ENCODE results near the gene OR2V2.

Gene OR2V2

GRCh38 chr5:181194489-181195248, 47.3 kb downstream of the OR2V2 start:
- TF ChIP-seq CTCF (IDR thresholded peaks at IDR 0.05; ENCODE audit: insufficient read depth, low read length, missing control alignments) = no peak
- ChIA-PET POLR2A (no interaction called here), CTCF (interaction anchor here (1.1 to 2.0 kb wide), 3 partner anchors 9 to 12 kb away, joined by 3 to 8 read pairs (median 3); partner anchors contain the start of gene TRIM7)
- no peak overlapping the region for H3K4me3 ChIP-seq (ENCODE audit: low read depth, low read length)
- no peak for DNase-seq (ENCODE audit: low read depth, low spot score)

- no peak overlapping the region for H3K4me3 ChIP-seq (ENCODE audit: low read depth, low read length)
- no peak for DNase-seq (ENCODE audit: low read depth, low spot score)
Measured at GRCh38 chr5:181195249-181195761, 47.9 kb downstream of the OR2V2 start.

GRCh38 chr5:181197326-181197951, 50.1 kb downstream of the OR2V2 start:
- H3K4me3 ChIP-seq (ENCODE audit: low read depth, low read length) = no peak overlapping the region
- CTCF ChIA-PET = interaction anchor here (1.3 to 2.2 kb wide), 4 partner anchors 8 to 31 kb away, joined by 3 to 10 read pairs (median 8); no protein-coding TSS in a partner anchor
- DNase-seq (ENCODE audit: low read depth, low spot score) = no peak
- no peak for TF ChIP-seq CTCF (IDR thresholded peaks at IDR 0.05; ENCODE audit: insufficient read depth, low read length, missing control alignments)
- POLR2A ChIA-PET = no interaction called here

More at GRCh38 chr5:181195249-181195761, 47.9 kb downstream of the OR2V2 start:
- ChIA-PET POLR2A (no interaction called here), CTCF (interaction anchor here (1.1 kb wide), 1 partner anchor 10 kb away, joined by 3 read pairs; the partner anchor contains the start of gene TRIM7)
- no peak for TF ChIP-seq CTCF (IDR thresholded peaks at IDR 0.05; ENCODE audit: insufficient read depth, low read length, missing control alignments)

GRCh38 chr5:181198106-181198685, 50.8 kb downstream of the OR2V2 start:
- DNase-seq (ENCODE audit: low read depth, low spot score) = no peak
- CTCF ChIA-PET = interaction anchor here (1.3 to 2.2 kb wide), 4 partner anchors 9 to 32 kb away, joined by 3 to 10 read pairs (median 8); no protein-coding TSS in a partner anchor
- POLR2A ChIA-PET = no interaction called here
- TF ChIP-seq CTCF (IDR thresholded peaks at IDR 0.05; ENCODE audit: insufficient read depth, low read length, missing control alignments) = no peak
- no peak overlapping the region for H3K4me3 ChIP-seq (ENCODE audit: low read depth, low read length)

GRCh38 chr5:181198905-181199519, 51.6 kb downstream of the OR2V2 start:
- no peak overlapping the region for H3K4me3 ChIP-seq (ENCODE audit: low read depth, low read length)
- no peak for TF ChIP-seq CTCF (IDR thresholded peaks at IDR 0.05; ENCODE audit: insufficient read depth, low read length, missing control alignments)
- ChIA-PET POLR2A (interaction anchor here (1.0 kb wide), 1 partner anchor 24 kb away, joined by 3 read pairs; the partner anchor contains the start of gene TRIM41), CTCF (interaction anchor here (0.5 to 2.2 kb wide), 2 partner anchors 8 to 64 kb away, joined by 3 to 10 read pairs; no protein-coding TSS in a partner anchor)
- DNase-seq (ENCODE audit: low read depth, low spot score) = no peak
